ENCODE data around the gene SERPINA4. TPM values are rescaled to one million over a fixed set of nuclear protein-coding genes. Genes with fewer than 3 reads are reported as not detected.

The SERPINA4 gene
- total RNA-seq, 1 experiment from 2014 or later, result not detected

DNA sequence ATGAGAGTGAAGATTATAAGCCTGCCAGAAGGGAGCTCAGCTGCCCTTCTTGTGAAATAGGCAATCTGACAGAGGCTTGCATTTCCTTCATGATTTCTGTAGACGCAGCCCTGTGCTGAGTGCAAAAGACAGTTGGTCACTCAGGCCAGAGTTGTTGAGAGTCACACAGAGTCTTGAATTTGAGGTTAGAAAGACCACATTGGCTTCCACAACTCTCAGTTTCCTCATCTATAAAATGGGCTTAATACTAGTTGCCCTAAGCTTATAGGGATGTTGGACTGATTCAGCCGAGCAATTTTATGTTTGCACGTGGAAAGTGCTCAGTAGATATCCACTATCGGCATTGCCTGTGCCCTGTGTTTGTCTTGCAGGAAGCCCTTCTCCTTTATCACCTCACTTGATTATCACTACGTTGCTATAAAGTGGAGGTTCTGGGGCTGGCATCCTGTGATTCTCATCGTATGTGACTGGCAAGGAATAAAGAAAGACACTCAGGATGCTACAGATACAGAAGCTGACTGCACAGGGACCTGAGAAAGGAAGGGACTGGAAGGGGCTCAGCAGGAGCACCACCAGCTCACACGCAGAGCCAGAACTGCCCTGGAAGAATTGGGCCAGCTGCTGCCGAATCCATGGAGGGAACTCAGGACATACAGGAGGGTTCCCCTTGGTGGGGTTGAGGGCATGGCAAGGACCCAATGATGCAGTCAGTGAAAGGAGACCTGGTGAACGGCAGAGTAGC lies 19.8 kb upstream of the SERPINA4 start:
- H3K9me3 Mint-ChIP-seq, result no peaks in the 10 kb centered on the region; a peak in 1 of 5 replicates
- TF ChIP-seq, protein P1, sequence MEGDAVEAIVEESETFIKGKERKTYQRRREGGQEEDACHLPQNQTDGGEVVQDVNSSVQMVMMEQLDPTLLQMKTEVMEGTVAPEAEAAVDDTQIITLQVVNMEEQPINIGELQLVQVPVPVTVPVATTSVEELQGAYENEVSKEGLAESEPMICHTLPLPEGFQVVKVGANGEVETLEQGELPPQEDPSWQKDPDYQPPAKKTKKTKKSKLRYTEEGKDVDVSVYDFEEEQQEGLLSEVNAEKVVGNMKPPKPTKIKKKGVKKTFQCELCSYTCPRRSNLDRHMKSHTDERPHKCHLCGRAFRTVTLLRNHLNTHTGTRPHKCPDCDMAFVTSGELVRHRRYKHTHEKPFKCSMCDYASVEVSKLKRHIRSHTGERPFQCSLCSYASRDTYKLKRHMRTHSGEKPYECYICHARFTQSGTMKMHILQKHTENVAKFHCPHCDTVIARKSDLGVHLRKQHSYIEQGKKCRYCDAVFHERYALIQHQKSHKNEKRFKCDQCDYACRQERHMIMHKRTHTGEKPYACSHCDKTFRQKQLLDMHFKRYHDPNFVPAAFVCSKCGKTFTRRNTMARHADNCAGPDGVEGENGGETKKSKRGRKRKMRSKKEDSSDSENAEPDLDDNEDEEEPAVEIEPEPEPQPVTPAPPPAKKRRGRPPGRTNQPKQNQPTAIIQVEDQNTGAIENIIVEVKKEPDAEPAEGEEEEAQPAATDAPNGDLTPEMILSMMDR (conservative IDR thresholded peaks at IDR 0.05), result no peak
- H3K9ac ChIP-seq (ENCODE audit: extremely low read depth, insufficient read length, low read length), result no peak overlapping the region
- no peak overlapping the region for H2AFZ ChIP-seq (ENCODE audit: low read length)
- H2BK20ac ChIP-seq (ENCODE audit: low read depth, low read length, poor library complexity, severe bottlenecking), result no peak overlapping the region
- no peak overlapping the region for H3K4me3 Mint-ChIP-seq
- no peak overlapping the region for H3K4me2 ChIP-seq (ENCODE audit: insufficient read depth, insufficient read length, low read length)
- no peaks in the 10 kb centered on the region for H3K36me3 Mint-ChIP-seq (ENCODE audit: insufficient read depth in 1 of 3, low read depth in 3 of 3)
- H3K27ac Mint-ChIP-seq, result no peak overlapping the region
- H4K91ac ChIP-seq (ENCODE audit: insufficient read length, low read depth, low read length), result no peak overlapping the region
- H2BK15ac ChIP-seq (ENCODE audit: low read depth, low read length), result no peak overlapping the region
- H4K8ac ChIP-seq (replicated peaks; ENCODE audit: insufficient read length, low read depth, low read length), result no peak overlapping the region
- H3K27me3 ChIP-seq (ENCODE audit: insufficient read depth, low read length), result no peaks in the 10 kb centered on the region
- no peak overlapping the region for H2BK12ac ChIP-seq (ENCODE audit: insufficient read length, low read depth, low read length)
- no peak overlapping the region for H3K56ac ChIP-seq (ENCODE audit: insufficient read length, low read depth, low read length)
- H3K14ac ChIP-seq (ENCODE audit: insufficient read depth, low read length), result no peak overlapping the region
- H4K5ac ChIP-seq (ENCODE audit: insufficient read length, low read depth, low read length), result no peak overlapping the region
- peaks cover 1% of the 10 kb centered on the region; the same call in 1 of the 2 replicates for H3K4me1 ChIP-seq (ENCODE audit: insufficient read depth, low read length)
- H3K23ac ChIP-seq (ENCODE audit: insufficient read length, low read depth, low read length), result no peak overlapping the region
- no peaks in the 10 kb centered on the region for H4K20me1 ChIP-seq (ENCODE audit: control insufficient read depth, insufficient read depth, insufficient read length)
- no peak overlapping the region for H2BK5ac ChIP-seq (ENCODE audit: insufficient read length, low read length)
- H3K18ac ChIP-seq (ENCODE audit: insufficient read length, low read depth, low read length), result no peak overlapping the region
- no peak overlapping the region for H3T11ph ChIP-seq (ENCODE audit: low read length)
- no peak overlapping the region for H3K4ac ChIP-seq (ENCODE audit: low read depth, low read length)
- H3K79me2 ChIP-seq (ENCODE audit: insufficient read depth, low read length), result no peaks in the 10 kb centered on the region
- no peaks in the 10 kb centered on the region; the same call in 1 of the 2 replicates for H3K27me3 Mint-ChIP-seq (ENCODE audit: low read depth)
- WGBS (ENCODE audit: extremely low coverage, insufficient read length, low lambda C conversion rate), result no CpG with 5 or more reads among the region's 9 CpGs
- H3K23me2 ChIP-seq (ENCODE audit: insufficient read length, low read depth, low read length, poor library complexity, severe bottlenecking), result no peaks in the 10 kb centered on the region
- H2AK5ac ChIP-seq (ENCODE audit: insufficient read length, low read length), result no peak overlapping the region
- H2BK120ac ChIP-seq (ENCODE audit: low read depth, low read length, poor library complexity, severe bottlenecking), result no peak overlapping the region
- H3K9me3 ChIP-seq (ENCODE audit: control insufficient read depth, low read depth, low read length), result no peaks in the 10 kb centered on the region
- no peak for DNase-seq
- H3K4me1 Mint-ChIP-seq, result peaks cover 22 to 37% of the 10 kb centered on the region in 2 experiments
- H3K79me1 ChIP-seq (ENCODE audit: insufficient read depth, low read depth, low read length, poor library complexity, severe bottlenecking), result no peaks in the 10 kb centered on the region
- H3K27ac ChIP-seq (ENCODE audit: insufficient read length, low read depth, low read length), result no peak overlapping the region

Data from H9 (cell line).